ENCODE measurements around the gene ZMYND8.

GRCh38 chr20:47325242-47325641 is 31.3 kb downstream of the ZMYND8 start:
- TF ChIP-seq, protein P1, sequence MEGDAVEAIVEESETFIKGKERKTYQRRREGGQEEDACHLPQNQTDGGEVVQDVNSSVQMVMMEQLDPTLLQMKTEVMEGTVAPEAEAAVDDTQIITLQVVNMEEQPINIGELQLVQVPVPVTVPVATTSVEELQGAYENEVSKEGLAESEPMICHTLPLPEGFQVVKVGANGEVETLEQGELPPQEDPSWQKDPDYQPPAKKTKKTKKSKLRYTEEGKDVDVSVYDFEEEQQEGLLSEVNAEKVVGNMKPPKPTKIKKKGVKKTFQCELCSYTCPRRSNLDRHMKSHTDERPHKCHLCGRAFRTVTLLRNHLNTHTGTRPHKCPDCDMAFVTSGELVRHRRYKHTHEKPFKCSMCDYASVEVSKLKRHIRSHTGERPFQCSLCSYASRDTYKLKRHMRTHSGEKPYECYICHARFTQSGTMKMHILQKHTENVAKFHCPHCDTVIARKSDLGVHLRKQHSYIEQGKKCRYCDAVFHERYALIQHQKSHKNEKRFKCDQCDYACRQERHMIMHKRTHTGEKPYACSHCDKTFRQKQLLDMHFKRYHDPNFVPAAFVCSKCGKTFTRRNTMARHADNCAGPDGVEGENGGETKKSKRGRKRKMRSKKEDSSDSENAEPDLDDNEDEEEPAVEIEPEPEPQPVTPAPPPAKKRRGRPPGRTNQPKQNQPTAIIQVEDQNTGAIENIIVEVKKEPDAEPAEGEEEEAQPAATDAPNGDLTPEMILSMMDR (IDR thresholded peaks at IDR 0.05; ENCODE audit: extremely low read depth in 1 of 2, insufficient read depth in 1 of 2, low read depth in 1 of 2, low read length in 2 of 2): no peak
- TF ChIP-seq POLR2AphosphoS5 (IDR thresholded peaks at IDR 0.05; ENCODE audit: insufficient read depth, low read depth, low read length): no peak
- no peak for TF ChIP-seq GATA2 (IDR thresholded peaks at IDR 0.05; ENCODE audit: insufficient read depth, insufficient read length, low read depth, low read length)

Data from endothelial cell of umbilical vein (primary cell).